A172 (cell line): ENCODE results near the gene TLE3. TPM values are rescaled to one million over a fixed set of nuclear protein-coding genes. Genes with fewer than 3 reads are reported as not detected.

ENCODE experiments used
- DNase-seq: peaks from one replicate; pipeline ENCODE4 v3.0.0-alpha.2; 2015; ENCODE audit warnings: low spot score
- total RNA-seq: library from RNA; depleted of rRNA; stranded (reverse); fragments of >200 nt; shearing (Covaris generic); gene quantifications from 2 replicates; pipeline ENCODE4 v1.2.3, GENCODE V29; 2014

TLE3 gene
- total RNA-seq, 1 experiment from 2014 or later, result 0.59 TPM

- no peak for DNase-seq
Observed at GRCh38 chr15:70031261-70031660, 66.5 kb downstream of the TLE3 start.

- DNase-seq, result no peak
Observed at GRCh38 chr15:70030851-70031250, 66.9 kb downstream of the TLE3 start.

GRCh38 chr15:70029297-70029701 lies 68.4 kb downstream of the TLE3 start:
- no peak for DNase-seq

GRCh38 chr15:70027518-70027917 lies 70.2 kb downstream of the TLE3 start:
- no peak for DNase-seq

- DNase-seq, result no peak
Observed at GRCh38 chr15:70026991-70027390, 70.7 kb downstream of the TLE3 start.

GRCh38 chr15:70025413-70026296 lies 72.1 kb downstream of the TLE3 start:
- no peak for DNase-seq

- DNase-seq, result no peak
Observed at GRCh38 chr15:70024521-70024920, 73.2 kb downstream of the TLE3 start.

- DNase-seq, result peak; percentile 48
Observed at GRCh38 chr15:70023769-70024491, 73.8 kb downstream of the TLE3 start.

- peak; percentile 85 for DNase-seq
Observed at GRCh38 chr15:70023064-70023768, 74.5 kb downstream of the TLE3 start.

- no peak for DNase-seq
Observed at GRCh38 chr15:70020229-70020628, 77.5 kb downstream of the TLE3 start.

- no peak for DNase-seq
Observed at GRCh38 chr15:70018646-70019600, 78.8 kb downstream of the TLE3 start.

GRCh38 chr15:70017801-70018200 lies 79.9 kb downstream of the TLE3 start:
- DNase-seq, result no peak

- no peak for DNase-seq
Observed at GRCh38 chr15:70017025-70017424, 80.7 kb downstream of the TLE3 start.

- no peak for DNase-seq
Observed at GRCh38 chr15:70016511-70016994, 81.2 kb downstream of the TLE3 start.

GRCh38 chr15:70014860-70015490 lies 82.7 kb downstream of the TLE3 start:
- DNase-seq, result no peak

- no peak for DNase-seq
Observed at GRCh38 chr15:70014331-70014730, 83.4 kb downstream of the TLE3 start.

GRCh38 chr15:70013656-70014313 lies 83.9 kb downstream of the TLE3 start:
- no peak for DNase-seq

GRCh38 chr15:70012895-70013294 lies 84.8 kb downstream of the TLE3 start:
- DNase-seq, result no peak

- no peak for DNase-seq
Observed at GRCh38 chr15:70008697-70009290, 88.9 kb downstream of the TLE3 start.
